Measurements from ENCODE around the gene UTRN.

The UTRN gene

DNA sequence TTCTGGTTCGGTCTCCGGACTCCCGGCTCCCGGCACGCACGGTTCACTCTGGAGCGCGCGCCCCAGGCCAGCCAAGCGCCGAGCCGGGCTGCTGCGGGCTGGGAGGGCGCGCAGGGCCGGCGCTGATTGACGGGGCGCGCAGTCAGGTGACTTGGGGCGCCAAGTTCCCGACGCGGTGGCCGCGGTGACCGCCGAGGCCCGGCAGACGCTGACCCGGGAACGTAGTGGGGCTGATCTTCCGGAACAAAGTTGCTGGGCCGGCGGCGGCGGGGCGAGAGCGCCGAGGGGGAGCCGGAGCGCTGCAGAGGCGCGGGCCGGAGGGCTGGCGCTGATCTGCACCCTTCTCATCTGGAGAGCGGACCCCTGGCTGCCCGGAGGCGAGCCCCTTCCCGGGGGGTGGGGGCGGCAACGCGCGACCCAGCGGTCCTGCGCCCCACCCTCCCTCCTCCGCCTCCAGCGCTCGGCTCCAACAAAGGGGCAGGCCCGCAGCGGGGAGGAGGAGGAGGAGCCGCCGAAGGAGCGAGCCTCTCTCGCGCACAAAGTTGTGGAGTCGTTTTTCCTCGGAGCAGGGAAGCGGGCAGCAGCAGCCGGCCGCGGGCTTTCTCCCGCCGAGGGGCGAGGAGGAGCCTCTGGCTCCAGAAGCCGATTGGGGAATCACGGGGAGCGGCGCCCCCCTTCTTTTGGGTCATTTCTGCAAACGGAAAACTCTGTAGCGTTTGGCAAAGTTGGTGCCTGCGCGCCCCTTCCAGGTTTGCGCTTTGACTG, at the start of gene UTRN:
Gene UTRN, plus strand, starts transcription at position 553 of the 765 bp plus-strand sequence. CDS start 6,494 bp downstream, outside the sequence.
- DNase-seq, result peak; percentile 60

DNA sequence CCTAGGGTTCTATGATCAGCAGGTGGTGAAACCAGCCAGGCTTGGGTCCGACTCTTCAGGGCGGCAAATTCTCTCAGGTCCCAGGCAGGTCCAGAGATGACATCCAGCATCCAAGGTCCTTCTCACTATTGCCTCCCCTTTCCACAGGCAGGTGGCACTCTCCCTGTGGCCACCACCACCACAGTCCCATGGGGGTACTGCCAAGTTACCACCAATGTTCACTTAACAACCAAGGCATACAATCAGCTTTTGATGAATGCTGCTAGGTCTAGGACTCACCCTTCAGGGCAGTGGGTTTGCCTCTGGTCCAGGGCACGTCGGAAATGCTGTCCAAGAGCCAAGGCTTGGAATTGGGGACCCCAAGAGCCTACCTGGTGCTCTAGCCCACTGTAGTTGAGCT, 40.4 kb upstream of the UTRN start:
- no peak for DNase-seq

DNA sequence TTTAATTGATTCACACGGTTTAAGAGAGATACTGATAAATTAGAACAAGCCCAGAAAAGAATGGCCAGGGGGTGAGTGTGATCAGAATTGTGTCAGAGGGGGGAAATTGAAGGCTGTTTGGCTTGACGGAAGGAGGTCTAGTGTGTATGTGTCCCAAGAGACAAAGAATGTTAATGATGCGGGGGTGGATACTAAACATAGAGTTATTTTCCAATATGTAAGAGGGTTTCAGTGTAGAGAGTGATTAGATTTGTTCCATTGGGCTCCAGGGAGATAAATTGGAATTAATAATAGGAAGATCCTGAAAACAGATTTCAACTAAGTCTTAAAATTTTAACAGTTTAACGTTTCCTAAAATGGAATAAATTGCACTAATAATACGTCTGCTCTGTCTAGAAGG, 38.1 kb upstream of the UTRN start:
- no peak for DNase-seq

DNA sequence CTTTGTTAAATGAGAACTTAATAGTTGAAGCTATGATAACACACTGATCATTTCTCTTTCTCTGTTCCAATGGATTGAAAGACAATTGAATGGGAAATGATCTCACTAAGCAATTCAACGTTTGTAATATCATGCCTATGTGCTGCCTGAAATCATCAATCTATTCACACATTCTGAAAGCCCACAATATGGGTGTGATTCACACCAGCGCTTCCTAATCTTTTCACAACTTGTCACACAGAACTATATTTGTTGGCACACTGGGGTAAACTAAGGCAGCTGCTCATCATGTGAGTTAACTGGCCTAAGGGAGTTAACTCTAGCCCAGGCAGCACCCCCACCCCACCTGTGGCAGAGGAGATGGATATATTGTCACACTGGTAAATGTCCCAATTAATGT, 37.1 kb upstream of the UTRN start:
- no peak for DNase-seq

DNA sequence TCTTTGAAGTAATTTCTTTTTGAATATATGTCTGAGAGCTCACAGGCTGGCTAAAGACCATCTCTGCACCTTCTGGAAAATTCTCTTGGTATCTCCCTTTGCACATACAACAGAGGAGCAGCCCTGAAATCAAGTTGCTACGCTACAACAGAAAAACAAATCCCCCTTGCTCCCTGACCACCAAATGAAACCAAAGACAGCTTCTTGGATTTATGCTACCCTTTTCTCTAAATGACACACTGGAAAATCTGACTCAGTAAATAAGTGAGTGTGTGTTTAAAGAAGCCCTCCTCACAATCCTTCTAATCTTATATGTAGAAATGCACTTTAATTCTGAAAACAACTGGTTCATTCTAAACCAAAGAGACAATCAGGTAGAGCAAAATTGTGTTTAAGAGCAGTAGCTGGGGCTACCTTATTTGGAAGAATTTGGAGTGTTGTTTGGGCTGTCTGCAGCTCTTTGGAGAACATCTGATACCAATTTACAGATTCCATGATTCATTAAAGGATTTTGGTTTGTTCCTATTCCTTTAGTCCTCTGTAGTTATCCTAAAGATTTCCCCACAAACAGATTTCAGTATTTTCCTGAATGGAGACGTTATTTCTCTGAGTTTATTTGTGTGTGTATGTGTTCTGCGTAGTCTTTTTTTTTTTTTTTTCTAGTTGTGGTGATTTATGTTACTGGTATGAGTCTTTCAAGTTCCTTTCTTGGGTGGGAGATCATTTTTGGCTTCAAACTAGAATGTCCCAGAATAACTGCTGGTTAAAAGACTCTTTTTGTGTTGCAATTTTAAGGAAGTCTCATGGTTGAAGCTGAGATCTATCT, 36.4 kb upstream of the UTRN start:
- DNase-seq, result no peak

DNA sequence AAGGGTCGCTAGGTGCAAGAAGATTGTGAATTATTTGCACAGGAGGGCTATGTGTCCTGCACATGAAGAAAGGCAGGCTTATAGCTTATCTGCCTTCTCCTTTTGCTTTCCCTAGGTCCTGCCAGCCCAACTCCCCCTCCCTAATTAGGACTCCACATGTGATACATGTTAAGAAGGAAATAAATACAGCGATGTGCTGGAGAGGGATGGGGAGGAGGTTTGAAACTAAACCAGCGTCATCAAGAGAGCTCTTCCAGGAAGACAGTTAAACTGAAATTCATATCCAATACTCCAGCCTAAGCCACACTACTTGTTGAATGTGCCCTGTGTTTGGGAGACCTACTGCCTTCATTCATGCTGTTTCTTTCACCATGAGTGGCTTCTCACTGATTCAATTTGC, 34.9 kb upstream of the UTRN start:
- DNase-seq, result no peak

DNA sequence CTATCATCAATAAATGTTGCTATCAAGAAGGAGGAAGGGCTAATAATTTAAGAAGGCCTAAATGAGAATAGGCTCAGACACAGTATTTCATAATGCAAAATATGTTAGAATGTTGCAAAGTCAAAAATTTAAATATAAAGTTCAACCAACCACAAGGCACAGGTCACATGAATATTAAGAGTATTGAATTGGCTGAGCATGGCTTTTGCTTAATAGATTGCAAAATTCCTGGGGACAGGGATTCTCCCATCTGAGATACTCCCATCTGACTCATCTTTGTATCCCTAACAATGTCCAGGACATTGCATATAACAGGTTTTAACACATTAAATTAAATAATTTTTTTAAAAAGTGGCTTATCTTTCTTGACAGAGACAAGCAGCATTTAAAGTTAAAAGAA, 32.9 kb upstream of the UTRN start:
- DNase-seq, result no peak

DNA sequence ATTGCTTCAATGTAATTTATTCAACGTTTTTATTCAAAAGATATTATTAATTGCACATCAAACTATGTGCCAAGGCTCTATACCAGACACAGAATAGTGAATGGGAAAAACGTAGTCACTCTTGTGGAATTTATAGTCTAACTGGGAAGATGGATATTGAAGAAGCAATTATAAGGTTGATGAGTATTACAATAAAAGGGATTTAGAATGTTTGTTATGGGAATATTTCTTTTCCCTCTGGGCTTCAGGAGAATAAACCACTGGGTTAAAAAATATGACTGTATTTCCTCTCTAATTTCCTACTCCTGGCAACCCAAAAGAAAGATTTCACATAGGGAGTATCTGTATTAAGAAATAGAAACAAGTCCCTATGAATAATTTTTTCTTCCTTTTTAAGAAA, 25.1 kb upstream of the UTRN start:
- DNase-seq, result no peak

DNA sequence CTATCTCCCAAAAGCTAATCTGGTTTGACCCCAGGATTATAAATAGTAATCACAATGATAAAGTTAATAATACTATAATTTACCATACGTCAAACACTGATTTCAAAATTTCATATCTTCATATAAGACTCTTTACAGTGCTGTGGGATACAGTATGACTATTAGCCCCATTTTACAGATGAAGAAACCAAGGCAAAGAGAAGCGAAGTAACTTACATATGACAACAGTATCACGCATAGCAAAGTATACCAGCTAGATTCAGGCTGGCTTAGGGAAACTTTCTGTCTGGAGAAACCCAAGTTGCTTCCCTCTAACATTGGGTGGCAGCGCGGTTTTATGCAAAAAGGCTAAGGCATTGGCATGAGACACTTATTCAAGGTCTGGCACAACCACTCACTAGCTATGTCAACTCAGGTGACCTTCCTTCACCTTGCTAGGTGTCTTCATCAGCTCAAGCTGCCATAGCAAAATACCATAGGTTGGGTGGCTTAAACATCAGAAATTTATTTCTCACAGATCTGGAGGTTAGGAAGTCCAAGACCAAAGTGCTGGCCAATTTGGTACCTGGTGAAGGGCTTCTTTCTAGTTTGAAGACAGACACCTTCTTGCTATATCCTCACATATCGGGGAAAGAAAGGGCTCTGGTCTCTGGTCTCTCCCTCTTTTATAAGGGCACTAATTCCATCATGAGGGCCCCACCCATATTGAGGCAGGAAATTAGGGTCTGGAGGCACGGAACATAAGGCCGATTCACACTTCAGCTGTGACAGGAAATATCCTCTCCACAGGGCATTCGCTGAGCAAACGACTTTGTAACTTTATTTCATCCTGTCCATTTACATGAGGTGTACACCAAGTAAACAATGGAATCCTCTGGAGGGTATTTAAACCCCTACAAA, 22.4 kb upstream of the UTRN start:
- no peak for DNase-seq

DNA sequence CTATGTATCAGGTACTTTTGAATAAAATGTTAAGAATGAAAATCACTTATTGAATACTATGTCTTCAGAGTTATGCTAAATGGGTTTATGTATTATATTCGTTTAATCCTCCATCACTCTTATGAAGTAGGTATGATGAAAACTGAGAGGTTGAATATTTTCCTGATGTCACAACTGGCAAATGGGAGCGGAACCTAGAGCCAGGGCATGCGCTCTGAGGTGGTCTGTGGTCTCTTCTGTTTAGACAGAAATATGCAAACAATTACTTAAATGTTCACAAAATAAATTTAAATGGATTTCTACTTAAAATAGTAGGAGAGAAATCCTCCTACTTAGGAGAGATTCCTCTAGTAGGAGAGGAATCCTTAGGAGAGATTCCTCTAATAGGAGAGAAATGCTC, 21.3 kb upstream of the UTRN start:
- no peak for DNase-seq

DNA sequence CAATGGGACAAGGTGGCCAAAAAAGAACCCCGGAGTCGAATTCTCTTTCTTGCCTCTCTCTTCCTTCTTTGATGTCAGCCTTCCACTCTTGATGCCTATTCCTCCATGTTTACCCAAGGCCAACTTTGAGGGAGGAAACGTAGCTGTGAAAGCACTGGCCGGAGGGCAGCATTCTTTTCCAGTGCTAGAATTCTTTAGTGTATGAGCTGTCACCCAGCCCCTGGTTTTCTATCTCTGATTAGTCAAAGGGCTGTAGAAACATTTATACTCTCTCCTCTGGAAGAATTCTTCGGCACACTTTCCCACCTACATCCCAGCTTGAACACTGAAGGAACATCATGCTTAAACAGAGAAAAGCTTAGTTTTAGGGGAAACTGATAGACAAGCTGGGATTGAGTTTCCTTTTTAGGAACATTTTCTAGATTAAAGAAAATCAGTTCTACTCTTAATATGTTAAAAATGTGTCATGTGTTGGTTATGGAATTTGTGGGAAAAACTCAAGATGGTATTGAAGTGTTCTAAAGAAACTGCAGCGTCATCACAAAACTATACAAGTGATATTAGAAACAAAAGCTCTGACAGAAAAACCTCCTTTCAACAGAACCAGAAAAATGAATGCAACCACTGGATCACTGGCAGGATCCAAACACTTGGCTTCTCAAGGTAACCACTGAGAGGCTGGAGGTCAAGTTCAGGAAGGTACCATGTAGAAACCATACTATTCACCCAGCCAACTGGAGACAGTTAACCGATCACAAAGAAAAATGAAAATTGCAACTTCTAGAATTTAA, 20.7 kb upstream of the UTRN start:
- peak; percentile 72 for DNase-seq

DNA sequence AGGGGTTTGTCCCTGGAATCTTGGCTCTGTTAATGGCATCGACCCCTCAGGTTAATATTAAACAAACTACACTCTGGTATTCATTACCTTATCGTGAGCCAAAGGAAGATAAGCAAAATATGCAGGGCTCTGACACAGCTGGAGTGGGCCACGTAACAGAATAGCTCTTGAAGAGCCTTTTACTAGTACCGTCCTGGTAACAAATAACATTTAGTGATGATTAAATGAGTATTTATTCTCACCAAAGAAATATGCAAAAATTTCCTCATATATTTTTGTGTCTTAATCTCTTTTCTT, 20.1 kb upstream of the UTRN start:
- no peak for DNase-seq

DNA sequence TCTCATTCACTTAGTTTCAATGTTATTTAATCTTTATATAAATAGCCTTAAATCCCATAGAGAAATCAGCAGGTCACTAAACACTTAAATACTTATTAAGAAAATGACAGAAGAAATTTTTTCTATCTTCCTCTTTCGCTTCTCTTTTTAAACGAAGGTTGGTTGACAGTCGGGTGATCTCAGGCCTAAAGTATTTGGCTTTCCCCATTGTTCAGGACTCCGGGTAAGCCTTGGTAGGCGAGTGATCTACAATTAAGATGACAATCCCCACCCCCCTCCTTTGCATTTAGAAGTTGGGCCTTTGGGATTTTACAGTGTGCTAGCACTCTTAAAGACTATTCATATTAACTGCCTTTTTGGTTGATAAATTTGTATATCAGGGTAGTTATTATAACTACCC, 19.7 kb upstream of the UTRN start:
- DNase-seq, result peak; percentile 9

DNA sequence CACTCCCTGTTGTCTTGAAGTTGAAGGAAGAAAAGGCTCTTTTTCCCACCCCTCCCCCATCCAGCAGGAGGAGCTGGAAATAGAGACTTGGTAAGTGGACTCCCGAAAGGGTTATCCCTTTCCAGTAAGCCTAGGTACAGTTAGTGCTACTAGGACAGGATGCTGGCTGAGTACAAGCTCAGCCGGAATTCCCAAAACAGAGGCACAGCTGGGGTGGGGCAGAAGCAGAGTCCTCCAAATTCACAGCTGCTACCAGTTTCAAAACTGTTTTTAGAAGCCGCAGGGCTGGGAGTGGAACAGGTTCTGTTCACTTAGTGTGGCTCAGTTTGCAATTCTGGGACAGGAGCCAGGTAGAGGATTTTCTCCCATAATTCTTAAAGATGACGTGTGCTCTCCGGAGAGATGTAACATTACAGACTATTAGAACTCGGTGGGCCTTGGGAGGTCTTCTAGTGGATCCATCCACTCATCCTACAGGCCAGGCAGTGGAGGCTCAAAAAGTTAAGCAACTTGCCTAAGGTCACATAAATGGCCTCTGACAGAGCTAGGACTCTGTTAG, 19.0 kb upstream of the UTRN start:
- DNase-seq, result peak; percentile 75

DNA sequence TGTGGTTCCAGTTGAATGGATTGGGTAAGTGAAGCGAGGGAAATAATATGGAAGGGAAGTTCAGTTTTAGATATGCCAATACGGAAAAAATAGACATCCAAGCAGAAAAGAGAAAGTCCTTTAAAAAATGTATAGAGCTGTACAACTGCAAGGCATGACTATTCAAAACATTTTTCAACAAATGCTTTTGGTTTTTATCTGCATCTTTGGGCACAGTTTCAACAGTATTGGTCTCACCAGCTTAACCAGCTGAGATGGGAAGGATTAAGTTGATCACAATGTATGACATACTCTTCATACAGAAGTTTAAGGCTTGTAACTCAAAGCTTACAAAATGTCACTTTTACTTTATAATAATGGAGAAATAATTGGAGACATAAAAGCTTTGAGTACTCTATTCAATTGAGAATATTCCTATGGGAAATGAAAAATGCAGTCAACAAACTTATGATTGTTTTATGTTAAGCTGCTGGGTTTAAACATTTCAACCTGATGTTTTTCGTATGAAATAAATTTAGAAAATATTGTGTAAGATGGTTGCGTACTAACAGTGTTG, 16.3 kb upstream of the UTRN start:
- no peak for DNase-seq

DNA sequence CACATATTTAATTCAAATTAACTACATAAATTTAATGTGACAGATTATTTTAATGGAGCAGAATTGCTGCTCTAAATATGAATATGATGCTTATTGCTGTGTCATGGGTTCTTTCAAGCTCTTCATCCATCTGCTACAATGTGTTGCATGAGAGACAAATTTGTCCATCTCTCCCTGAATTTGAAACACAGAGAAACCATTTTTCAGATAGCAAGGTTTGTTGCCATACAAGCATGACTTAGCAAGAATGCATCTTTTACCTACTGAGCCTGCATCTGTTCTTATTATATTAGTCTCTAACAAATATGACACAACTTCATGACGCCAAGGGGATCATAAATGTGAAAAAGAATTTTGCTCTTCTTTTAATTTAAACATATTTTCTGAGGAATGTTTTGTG, 8.0 kb upstream of the UTRN start:
- no peak for DNase-seq

DNA sequence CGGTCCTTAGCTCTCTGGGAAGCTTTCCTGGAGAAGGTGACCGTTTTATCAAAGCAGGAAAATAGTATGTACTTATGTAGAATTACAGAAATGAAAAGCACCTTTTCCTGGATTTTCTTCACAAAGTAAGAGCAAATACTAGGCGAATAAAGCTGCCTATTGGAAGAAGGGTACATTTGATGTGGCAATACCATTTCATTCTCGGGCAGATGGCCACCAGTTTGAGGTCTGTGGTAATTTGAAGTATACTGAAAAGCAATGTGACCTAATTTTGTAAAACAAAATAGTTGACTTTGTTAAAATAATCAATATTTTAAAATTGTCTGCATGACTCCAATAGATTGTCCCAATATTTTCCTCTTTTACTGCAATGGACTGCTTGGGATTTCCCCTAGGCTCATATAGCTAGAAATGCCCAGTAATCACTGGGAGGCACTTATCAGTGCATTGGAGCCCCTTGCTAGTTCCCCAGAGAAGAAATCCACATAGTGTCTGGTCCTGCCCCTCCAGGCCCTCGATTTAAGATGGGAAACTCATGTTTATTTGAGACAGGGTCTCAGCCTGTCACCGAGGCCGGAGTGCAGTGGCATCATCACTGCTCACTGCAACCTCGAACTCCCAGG, 7.4 kb upstream of the UTRN start:
- no peak for DNase-seq

DNA sequence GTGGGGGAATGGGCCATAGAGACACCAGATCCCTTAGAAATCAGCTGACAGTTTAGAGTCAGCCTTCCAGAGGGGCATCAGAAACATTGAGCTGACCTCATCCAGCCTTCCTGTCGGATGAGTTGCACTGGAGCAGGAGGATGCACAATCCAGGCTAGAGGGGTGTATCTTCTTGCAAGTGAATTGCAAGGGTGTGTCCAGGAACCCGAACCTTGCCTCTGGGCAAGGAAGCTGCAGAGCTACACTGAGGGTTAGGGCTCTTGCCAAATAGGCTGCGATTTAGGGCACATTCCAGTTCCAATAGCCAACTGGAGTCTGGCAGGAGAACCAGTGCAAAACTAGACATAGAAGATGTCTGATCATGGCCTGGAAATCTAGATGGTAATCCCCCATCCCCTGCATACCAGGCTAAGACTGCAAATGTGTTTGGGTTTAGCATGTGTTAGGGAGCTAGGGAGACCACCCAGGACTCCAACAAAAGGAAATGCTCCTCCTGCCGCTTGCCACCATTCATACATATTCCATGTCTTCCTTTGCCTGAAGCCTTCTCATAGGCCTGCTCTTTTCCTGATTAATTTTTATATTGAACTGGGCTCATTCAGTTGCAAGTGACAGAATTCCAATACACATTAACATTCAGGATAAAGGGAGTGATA, 6.3 kb upstream of the UTRN start:
- peak; percentile 47 for DNase-seq

DNA sequence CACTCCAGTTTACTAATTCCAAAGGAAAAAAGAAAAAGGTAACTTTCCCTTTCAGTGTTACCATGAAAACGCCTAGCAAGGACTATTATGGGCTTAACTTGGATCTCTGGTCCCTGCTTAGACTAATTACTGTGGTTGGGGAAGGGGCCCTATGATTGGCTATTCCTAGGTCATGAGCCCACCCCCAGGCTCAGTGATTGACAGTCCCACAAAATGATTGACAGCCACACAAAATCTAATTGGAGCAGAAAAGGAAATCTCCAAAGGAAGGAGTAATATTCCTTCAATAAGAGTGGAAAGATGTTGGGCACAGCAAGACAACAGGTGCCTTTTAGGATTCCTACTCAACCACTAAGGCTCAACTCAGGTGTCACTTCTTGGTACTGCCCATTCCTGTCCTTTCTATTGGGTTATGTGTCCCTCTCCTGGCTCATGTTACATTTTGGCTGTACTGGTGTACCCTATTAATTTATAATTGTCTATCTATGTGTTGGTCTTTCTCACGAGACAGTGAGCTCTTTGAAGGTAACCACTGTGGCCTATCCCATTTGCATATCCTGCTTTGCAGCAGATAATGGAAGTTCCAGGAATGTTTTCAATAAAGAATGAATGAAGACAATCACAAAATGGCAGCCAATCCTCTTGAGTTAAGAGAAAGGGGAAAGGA, 5.5 kb upstream of the UTRN start:
- no peak for DNase-seq

All from T1000 (cell line).